ENCODE results near the gene EML6. TPM values are rescaled to one million over a fixed set of nuclear protein-coding genes. Genes with fewer than 3 reads are reported as not detected.

EML6 gene
- total and polyA plus RNA-seq, 2 donors (not counting 1 experiment from before 2014, with no cell fraction given) = 0.34 to 1.3 TPM

DNA sequence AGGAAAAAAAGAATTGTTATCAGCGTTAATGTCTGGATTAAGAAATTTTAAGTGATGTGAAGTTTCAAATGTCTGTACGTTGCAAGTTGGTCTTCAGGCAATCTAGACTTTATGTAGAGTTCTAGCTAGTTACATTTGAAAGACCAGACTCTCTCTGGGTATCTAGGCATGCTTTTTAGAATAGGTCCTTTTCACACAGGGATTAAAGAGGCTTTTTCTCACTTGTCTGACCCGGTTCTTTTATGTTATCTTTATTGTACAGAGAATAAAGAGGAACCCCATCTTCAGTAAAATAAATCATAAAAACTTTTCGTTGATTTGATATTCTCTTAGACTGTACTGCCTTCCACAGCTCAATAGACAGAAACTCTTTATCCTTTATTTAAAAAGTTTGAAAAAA is 8.5 kb upstream of the EML6 start:
- no peaks in the 10 kb centered on the region for H3K4me1 ChIP-seq (ENCODE audit: control insufficient read depth, extremely low read depth, insufficient read depth, low read length)
- H3K79me2 ChIP-seq (ENCODE audit: control insufficient read depth, insufficient read depth, low read length) = no peaks in the 10 kb centered on the region
- H3K4me2 ChIP-seq (ENCODE audit: extremely low read depth, insufficient read depth, low read length) = no peak overlapping the region
- no peaks in the 10 kb centered on the region for H3K9me3 ChIP-seq (ENCODE audit: control insufficient read depth, insufficient read depth, low read depth, low read length)
- TF ChIP-seq, protein P1, sequence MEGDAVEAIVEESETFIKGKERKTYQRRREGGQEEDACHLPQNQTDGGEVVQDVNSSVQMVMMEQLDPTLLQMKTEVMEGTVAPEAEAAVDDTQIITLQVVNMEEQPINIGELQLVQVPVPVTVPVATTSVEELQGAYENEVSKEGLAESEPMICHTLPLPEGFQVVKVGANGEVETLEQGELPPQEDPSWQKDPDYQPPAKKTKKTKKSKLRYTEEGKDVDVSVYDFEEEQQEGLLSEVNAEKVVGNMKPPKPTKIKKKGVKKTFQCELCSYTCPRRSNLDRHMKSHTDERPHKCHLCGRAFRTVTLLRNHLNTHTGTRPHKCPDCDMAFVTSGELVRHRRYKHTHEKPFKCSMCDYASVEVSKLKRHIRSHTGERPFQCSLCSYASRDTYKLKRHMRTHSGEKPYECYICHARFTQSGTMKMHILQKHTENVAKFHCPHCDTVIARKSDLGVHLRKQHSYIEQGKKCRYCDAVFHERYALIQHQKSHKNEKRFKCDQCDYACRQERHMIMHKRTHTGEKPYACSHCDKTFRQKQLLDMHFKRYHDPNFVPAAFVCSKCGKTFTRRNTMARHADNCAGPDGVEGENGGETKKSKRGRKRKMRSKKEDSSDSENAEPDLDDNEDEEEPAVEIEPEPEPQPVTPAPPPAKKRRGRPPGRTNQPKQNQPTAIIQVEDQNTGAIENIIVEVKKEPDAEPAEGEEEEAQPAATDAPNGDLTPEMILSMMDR (conservative IDR thresholded peaks at IDR 0.05 in 1 of 2, IDR thresholded peaks at IDR 0.05 in 1 of 2; ENCODE audit: low read depth in 1 of 2, low read length in 2 of 2) = no peak
- no peak for TF ChIP-seq EZH2 (IDR thresholded peaks at IDR 0.05; ENCODE audit: low read length, missing control alignments)
- no peak overlapping the region for H3K27ac ChIP-seq (ENCODE audit: insufficient read depth, low read length)
- no peaks in the 10 kb centered on the region for H3K36me3 ChIP-seq (ENCODE audit: control insufficient read depth, insufficient read depth, low read length)
- no peak overlapping the region for H3K4me3 ChIP-seq (replicated peaks in 1 of 4; ENCODE audit: control extremely low read depth in 1 of 4, insufficient read depth in 1 of 4, low read depth in 3 of 4, low read length in 4 of 4)
- no peak overlapping the region for H2AFZ ChIP-seq (ENCODE audit: low read length)
- no peak overlapping the region for H3K9ac ChIP-seq (ENCODE audit: insufficient read depth, low read length)
- DNase-seq (ENCODE audit: low read depth in 2 of 2) = no peak
- H3K27me3 ChIP-seq (ENCODE audit: control insufficient read depth, insufficient read depth, low read length) = no peaks in the 10 kb centered on the region
- no peaks in the 10 kb centered on the region for H4K20me1 ChIP-seq (ENCODE audit: control insufficient read depth, extremely low read depth, insufficient read depth, low read length)

DNA sequence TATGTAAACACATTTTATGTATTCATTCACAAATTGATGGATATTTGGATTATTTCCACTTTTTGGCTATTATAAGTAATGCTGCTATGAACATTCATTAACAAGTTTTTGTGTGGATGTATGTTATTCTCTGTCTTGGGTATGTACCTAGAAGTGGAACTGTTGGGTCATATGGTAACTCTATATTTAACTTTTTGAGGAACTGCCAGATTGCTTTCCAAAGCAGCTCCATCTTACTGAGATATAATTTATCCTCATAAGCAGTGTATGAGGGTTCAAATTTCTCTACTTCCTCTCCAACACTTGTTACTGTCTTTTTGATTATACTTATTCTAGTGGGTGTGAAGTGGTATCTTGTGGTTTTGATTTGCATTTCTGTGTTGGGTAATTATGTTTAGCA is 7.1 kb upstream of the EML6 start:
- TF ChIP-seq, protein P1 (conservative IDR thresholded peaks at IDR 0.05 in 1 of 2, IDR thresholded peaks at IDR 0.05 in 1 of 2; ENCODE audit: low read depth in 1 of 2, low read length in 2 of 2) = no peak
- no peak for TF ChIP-seq EZH2 (IDR thresholded peaks at IDR 0.05; ENCODE audit: low read length, missing control alignments)
- Histone ChIP-seq H3K9ac (ENCODE audit: insufficient read depth, low read length) (no peak overlapping the region), H3K27ac (ENCODE audit: insufficient read depth, low read length) (no peak overlapping the region), H4K20me1 (ENCODE audit: control insufficient read depth, extremely low read depth, insufficient read depth, low read length) (no peaks in the 10 kb centered on the region), H3K9me3 (ENCODE audit: control insufficient read depth, insufficient read depth, low read depth, low read length) (no peaks in the 10 kb centered on the region), H3K4me2 (ENCODE audit: extremely low read depth, insufficient read depth, low read length) (no peak overlapping the region), H3K79me2 (ENCODE audit: control insufficient read depth, insufficient read depth, low read length) (no peaks in the 10 kb centered on the region), H3K36me3 (ENCODE audit: control insufficient read depth, insufficient read depth, low read length) (no peaks in the 10 kb centered on the region), H2AFZ (ENCODE audit: low read length) (no peak overlapping the region), H3K27me3 (ENCODE audit: control insufficient read depth, insufficient read depth, low read length) (no peaks in the 10 kb centered on the region), H3K4me1 (ENCODE audit: control insufficient read depth, extremely low read depth, insufficient read depth, low read length) (no peaks in the 10 kb centered on the region), H3K4me3 (replicated peaks in 1 of 4; ENCODE audit: control extremely low read depth in 1 of 4, insufficient read depth in 1 of 4, low read depth in 3 of 4, low read length in 4 of 4) (no peak overlapping the region)
- no peak for DNase-seq (ENCODE audit: low read depth in 2 of 2)

DNA sequence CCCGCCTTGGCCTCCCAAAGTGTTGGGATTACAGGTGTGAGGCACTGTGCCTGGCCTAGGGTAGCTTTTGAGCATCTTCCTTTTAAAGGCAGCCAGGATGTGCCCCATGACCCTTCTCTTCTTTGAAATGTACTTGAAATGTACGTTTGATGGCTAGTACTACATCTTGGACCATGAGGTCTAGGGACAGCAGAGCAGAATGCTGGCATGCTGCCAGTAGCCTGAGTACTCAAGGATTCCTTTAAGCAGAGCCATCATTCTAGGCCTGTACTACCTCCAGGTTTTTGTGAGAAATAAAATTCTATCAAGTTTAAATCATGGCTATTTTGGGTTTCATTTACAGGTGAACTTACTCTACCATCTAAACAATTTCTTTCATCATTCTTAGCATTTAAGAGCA is 2.9 kb upstream of the EML6 start:
- no peak overlapping the region for H3K4me2 ChIP-seq (ENCODE audit: extremely low read depth, insufficient read depth, low read length)
- no peak overlapping the region for H3K9ac ChIP-seq (ENCODE audit: insufficient read depth, low read length)
- DNase-seq (ENCODE audit: low read depth in 2 of 2) = no peak
- H3K4me1 ChIP-seq (ENCODE audit: control insufficient read depth, extremely low read depth, insufficient read depth, low read length) = peaks cover 2% of the 10 kb centered on the region
- no peaks in the 10 kb centered on the region for H3K36me3 ChIP-seq (ENCODE audit: control insufficient read depth, insufficient read depth, low read length)
- no peak overlapping the region for H2AFZ ChIP-seq (ENCODE audit: low read length)
- peaks cover 2% of the 10 kb centered on the region for H3K27me3 ChIP-seq (ENCODE audit: control insufficient read depth, insufficient read depth, low read length)
- no peaks in the 10 kb centered on the region for H3K9me3 ChIP-seq (ENCODE audit: control insufficient read depth, insufficient read depth, low read depth, low read length)
- no peak overlapping the region for H3K4me3 ChIP-seq (replicated peaks in 1 of 4; ENCODE audit: control extremely low read depth in 1 of 4, insufficient read depth in 1 of 4, low read depth in 3 of 4, low read length in 4 of 4)
- TF ChIP-seq, protein P1 (conservative IDR thresholded peaks at IDR 0.05 in 1 of 2, IDR thresholded peaks at IDR 0.05 in 1 of 2; ENCODE audit: low read depth in 1 of 2, low read length in 2 of 2) = no peak
- no peak for TF ChIP-seq EZH2 (IDR thresholded peaks at IDR 0.05; ENCODE audit: low read length, missing control alignments)
- H3K79me2 ChIP-seq (ENCODE audit: control insufficient read depth, insufficient read depth, low read length) = no peaks in the 10 kb centered on the region
- H3K27ac ChIP-seq (ENCODE audit: insufficient read depth, low read length) = no peak overlapping the region
- H4K20me1 ChIP-seq (ENCODE audit: control insufficient read depth, extremely low read depth, insufficient read depth, low read length) = no peaks in the 10 kb centered on the region

Data from fibroblast of lung (primary cell).